GM13976 (cell line): ENCODE measurements around the gene RRAD.
"Not testable (repeated sequence)": the region's sequence is repeated elsewhere in the genome, so short reads cannot be mapped to it uniquely, and the experiment has no call there.

ENCODE experiments used
- DNase-seq: peaks from one replicate; pipeline ENCODE4 v3.0.0; 2012; ENCODE audit warnings: low spot score
- in situ Hi-C: fragments of 300-500 bp; cut with MboI; formaldehyde crosslinking; loops from one replicate; pipeline ENCODE4 v1.12.0; 2022; ENCODE audit warnings: low sequenced_read_pairs, mixed read lengths, inconsistent platforms; ENCODE audit not compliant: unreplicated experiment
- TF ChIP-seq, protein P1 (sequence below): IDR thresholded peaks from 2 replicates; pipeline ENCODE4 v1.5.1; 2012; ENCODE audit warnings: borderline replicate concordance, mild to moderate bottlenecking; ENCODE audit not compliant: insufficient read depth; ENCODE audit errors: extremely low read depth, missing control alignments, control extremely low read depth

RRAD gene

DNA sequence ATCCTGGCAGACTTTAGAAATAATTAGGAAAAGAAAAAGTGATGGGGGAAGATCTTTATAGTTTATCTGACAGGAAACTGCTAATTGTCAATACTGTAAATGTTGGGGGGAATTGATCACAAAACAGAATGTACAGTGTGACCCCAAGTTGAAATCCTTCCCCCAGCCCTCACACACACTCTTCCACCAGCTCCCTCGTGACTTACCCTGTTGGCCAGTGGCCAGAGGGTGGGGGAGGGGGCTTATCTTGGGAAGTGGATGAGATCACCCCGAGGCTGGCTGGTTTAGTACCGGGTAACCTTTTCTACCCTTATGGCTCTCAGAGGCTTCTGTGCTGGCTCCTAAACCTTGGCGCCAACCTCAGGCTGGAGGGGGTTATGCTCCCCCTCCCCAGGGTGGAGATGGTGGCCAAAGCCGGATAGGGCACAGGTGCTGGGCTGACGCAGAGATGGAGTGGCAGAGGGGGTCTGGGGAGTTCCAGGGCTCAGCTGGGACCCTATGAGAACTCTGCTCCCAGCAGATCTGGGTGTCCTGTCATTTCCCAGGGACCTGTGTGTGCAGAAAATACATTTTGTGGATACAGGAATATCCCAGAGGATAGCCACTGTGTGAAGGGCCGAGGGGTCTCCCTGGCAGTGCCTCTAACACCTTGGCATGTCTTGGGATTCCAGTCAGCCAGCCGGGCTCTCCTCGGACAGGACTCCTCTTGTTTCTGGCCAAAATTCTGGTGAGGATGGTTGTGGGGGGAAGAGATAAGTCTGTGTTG is 25.2 kb downstream of the RRAD start:
- in situ Hi-C loops, result no loop called here
- TF ChIP-seq, protein P1, sequence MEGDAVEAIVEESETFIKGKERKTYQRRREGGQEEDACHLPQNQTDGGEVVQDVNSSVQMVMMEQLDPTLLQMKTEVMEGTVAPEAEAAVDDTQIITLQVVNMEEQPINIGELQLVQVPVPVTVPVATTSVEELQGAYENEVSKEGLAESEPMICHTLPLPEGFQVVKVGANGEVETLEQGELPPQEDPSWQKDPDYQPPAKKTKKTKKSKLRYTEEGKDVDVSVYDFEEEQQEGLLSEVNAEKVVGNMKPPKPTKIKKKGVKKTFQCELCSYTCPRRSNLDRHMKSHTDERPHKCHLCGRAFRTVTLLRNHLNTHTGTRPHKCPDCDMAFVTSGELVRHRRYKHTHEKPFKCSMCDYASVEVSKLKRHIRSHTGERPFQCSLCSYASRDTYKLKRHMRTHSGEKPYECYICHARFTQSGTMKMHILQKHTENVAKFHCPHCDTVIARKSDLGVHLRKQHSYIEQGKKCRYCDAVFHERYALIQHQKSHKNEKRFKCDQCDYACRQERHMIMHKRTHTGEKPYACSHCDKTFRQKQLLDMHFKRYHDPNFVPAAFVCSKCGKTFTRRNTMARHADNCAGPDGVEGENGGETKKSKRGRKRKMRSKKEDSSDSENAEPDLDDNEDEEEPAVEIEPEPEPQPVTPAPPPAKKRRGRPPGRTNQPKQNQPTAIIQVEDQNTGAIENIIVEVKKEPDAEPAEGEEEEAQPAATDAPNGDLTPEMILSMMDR, result no peak

DNA sequence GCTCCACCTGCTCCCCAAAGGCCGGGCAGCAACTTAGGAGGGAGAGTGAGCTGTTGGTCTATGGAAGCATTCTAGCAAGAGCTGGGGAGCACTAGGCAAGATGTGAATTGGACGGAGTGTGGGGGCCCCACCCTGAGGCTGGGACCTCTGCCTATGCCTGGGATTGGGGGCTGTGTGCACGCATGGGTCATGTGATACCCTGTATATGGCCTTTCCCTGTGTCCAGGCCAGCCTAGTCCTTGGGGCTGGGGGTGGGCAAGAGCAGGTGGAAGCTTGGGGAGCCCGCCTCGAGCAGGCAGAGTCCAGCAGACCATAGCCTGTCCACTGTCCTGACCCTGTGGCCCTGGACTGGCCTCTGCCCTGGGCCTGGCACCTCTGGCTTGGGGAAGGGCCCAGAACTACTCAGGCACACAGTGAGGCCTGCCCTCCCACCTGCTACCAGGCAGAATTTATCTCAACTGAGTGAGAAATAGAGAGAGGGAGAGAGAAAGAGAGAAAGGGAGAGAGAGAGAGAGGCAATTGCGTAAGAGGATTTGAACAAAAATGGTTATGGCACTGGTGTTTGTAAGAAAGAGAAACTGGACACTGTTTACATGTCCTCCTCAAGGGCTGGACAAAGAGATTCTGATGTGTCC is 25.9 kb downstream of the RRAD start:
- TF ChIP-seq, protein P1, result no peak
- DNase-seq, result no peak
- in situ Hi-C loops, result no loop called here

More for the DNA sequence above, 25.2 kb downstream of the RRAD start:
- no peak for DNase-seq

DNA sequence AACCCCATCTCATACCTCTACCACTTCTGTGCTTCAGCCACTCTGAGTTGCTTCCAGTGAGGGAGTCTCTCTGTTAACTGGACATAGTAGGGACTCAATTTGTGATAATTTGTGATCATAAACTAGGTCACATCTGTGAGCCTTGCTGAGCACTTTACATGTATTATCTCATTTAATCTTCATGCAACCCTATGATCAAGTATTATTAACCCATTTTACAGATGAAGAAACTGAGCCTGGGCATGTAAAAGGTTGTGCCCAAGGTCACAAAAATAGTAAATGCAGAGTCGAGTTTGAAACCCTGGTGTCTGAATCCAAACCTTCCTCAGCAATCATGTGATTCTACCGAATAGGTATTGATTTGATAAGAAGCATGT is 26.4 kb downstream of the RRAD start:
- in situ Hi-C loops, result no loop called here
- TF ChIP-seq, protein P1, result no peak
- DNase-seq, result no peak

DNA sequence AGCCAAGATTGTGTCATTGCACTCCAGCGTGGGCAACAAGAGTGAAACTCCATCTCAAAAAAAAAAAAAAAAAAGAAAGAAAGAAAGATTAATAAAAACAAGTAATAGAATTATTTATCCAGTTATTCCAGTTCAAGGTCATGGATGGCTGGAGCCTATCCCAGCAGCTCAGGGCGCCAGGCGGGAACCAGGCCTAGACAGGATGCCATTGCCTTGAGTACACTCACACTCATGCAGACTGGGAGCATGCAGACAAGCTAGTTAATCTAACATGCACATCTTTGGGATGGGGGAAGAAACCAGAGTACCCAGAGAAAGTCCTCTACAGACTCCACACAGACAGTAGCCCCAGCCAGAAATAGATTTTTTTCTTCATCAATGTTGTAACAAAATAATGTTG is 27.1 kb downstream of the RRAD start:
- no peak for DNase-seq
- in situ Hi-C loops, result no loop called here
- TF ChIP-seq, protein P1, result no peak

DNA sequence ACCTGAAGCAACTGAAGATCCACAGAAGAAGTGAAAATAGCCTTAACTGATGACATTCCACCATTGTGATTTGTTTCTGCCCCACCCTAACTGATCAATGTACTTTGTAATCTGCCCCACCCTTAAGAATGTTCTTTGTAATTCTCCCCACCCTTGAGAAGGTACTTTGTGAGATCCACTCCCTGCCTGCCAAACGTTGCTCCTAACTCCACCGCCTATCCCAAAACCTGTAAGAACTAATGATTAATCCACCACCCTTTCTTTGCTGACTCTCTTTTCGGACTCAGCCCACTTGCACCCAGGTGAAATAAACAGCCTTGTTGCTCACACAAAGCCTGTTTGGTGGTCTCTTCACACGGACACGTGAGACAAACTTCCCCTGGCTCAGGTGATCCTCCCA is 28.7 kb downstream of the RRAD start:
- in situ Hi-C loops, DNase-seq: not testable (repeated sequence)

DNA sequence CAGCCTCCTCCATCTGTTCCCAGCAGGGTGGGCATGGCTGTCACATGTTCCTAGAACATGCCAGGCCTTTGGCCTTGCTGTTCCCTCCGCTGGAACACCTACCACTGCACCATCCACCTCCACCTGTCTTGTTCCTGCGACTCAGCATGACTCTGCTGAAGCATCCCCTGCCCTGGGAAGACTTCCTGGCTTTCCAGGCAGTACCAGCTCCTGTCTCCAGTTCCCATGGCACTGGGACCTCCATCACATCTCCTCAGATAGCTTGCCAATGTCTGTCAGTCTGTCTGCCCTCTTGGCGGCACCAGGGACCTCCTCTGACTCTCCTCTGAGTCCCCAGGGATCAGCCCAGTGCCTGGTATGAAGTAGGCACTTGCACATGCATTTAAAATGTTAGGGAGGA is 29.3 kb downstream of the RRAD start:
- TF ChIP-seq, protein P1, result no peak
- DNase-seq, result no peak
- in situ Hi-C loops, result no loop called here

DNA sequence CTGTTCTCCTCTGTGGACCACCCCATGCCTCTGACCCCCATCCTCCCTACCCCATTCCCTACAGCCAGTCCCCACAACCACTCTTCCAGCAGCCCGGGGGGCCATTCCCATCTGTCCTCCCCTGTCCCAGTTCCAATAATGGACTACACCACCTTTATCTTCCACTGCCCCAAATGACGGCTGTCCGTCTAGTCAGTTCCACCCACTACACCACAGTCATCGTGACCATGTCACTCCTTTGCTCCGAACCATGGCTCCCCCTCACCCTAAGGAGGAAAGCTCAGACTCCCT is 29.7 kb downstream of the RRAD start:
- TF ChIP-seq, protein P1, result no peak
- in situ Hi-C loops, result no loop called here
- no peak for DNase-seq
